B cell (primary cell): Measurements from ENCODE around the gene C10orf62. TPM values are rescaled to one million over a fixed set of nuclear protein-coding genes. Genes with fewer than 3 reads are reported as not detected.

ENCODE experiments used
- ATAC-seq: fragments of 200-7000 bp; cut with Tn5 transposase; one replicate; pipeline ENCODE4 v1.10.0; 2021; ENCODE audit warnings: low read depth, mild to moderate bottlenecking, moderate number of reproducible peaks, moderate library complexity
- CTCF ChIA-PET: fragments of 350-600 bp; sonication (Branson Sonifier 250); formaldehyde crosslinking; loops from one replicate; lab custom pipeline; 2021; ENCODE audit warnings: antibody characterized with exemption, inconsistent platforms; lab: Charles Lee
- POLR2A ChIA-PET: fragments of 350-600 bp; sonication (Branson Sonifier 250); formaldehyde crosslinking; loops from one replicate; lab custom pipeline; 2021; ENCODE audit warnings: antibody characterized with exemption; lab: Charles Lee
- DNase-seq: peaks from one replicate; pipeline ENCODE4 v3.0.0; 2013
- H2AFZ ChIP-seq: 2 replicates; pipeline ENCODE4 v1.6.1; 2012; ENCODE audit warnings: mild to moderate bottlenecking, low read depth, low read length; ENCODE audit not compliant: insufficient read depth, poor library complexity, severe bottlenecking
- H3K27ac ChIP-seq, 2 donors: 1 replicate in 1 of 2; 2 replicates in 1 of 2; pipeline ENCODE4 v1.5.1; 2012 to 2013; ENCODE audit warnings: low read length in 2 of 2, mild to moderate bottlenecking in 2 of 2, moderate library complexity in 1 of 2
- H3K27me3 ChIP-seq, 4 experiments: fragments of 200-600 bp in 1 of 4; sonication (generic) in 1 of 4; replicated peaks in 1 of 4; 1 replicate in 2 of 4; 2 replicates in 2 of 4; pipeline versions ENCODE4 v1.6.1 to v1.7.0; 2013 to 2016; ENCODE audit warnings: low read length in 3 of 4, mild to moderate bottlenecking in 2 of 4, mixed read lengths in 1 of 4, moderate library complexity in 1 of 4; ENCODE audit not compliant: insufficient read depth in 4 of 4, control insufficient read depth in 3 of 4; ENCODE audit errors: control extremely low read depth in 1 of 4
- H3K36me3 ChIP-seq, 2 experiments: replicated peaks in 1 of 2; 1 replicate in 1 of 2; 2 replicates in 1 of 2; pipeline versions ENCODE4 v1.6.1 to v1.7.1; 2013; ENCODE audit warnings: low read length in 1 of 2; ENCODE audit not compliant: insufficient read depth in 2 of 2, control insufficient read depth in 1 of 2; ENCODE audit errors: control extremely low read depth in 1 of 2, extremely low read depth in 1 of 2
- H3K4me1 ChIP-seq, 2 donors: fragments of 200-600 bp in 1 of 2; sonication (generic) in 1 of 2; 1 replicate in 1 of 2; 2 replicates in 1 of 2; pipeline versions ENCODE4 v1.5.1 to v1.6.1; 2013 to 2017; ENCODE audit warnings: low read length in 2 of 2; ENCODE audit not compliant: control insufficient read depth in 2 of 2, insufficient read depth in 2 of 2
- H3K4me2 ChIP-seq: replicated peaks from 2 replicates; pipeline ENCODE3; 2012; ENCODE audit warnings: mild to moderate bottlenecking, low read depth, low read length; ENCODE audit not compliant: poor library complexity, severe bottlenecking
- H3K4me3 ChIP-seq, 5 experiments: fragments of 200-600 bp in 1 of 5; sonication (generic) in 1 of 5; 1 replicate in 3 of 5; 2 replicates in 2 of 5; pipeline versions ENCODE4 v1.5.1 to v1.7.0; 2011 to 2016; ENCODE audit warnings: low read length in 4 of 5, mild to moderate bottlenecking in 4 of 5, low read depth in 2 of 5, control low read depth in 1 of 5, moderate library complexity in 1 of 5; ENCODE audit not compliant: insufficient read depth in 1 of 5; ENCODE audit errors: control extremely low read depth in 1 of 5, extremely low read depth in 1 of 5
- H3K79me2 ChIP-seq: fragments of 200-600 bp; sonication (generic); one replicate; pipeline ENCODE4 v1.6.0; 2016; ENCODE audit warnings: low read length; ENCODE audit not compliant: control insufficient read depth, insufficient read depth
- H3K9ac ChIP-seq: fragments of 200-600 bp; sonication (generic); 2 replicates; pipeline ENCODE4 v1.6.1; 2017; ENCODE audit warnings: mild to moderate bottlenecking, low read length, moderate library complexity
- H3K9me3 ChIP-seq, 3 donors: one replicate each; pipeline versions ENCODE4 v1.6.1 to v1.7.1; 2013; ENCODE audit warnings: low read length in 2 of 3; ENCODE audit not compliant: control insufficient read depth in 2 of 3, insufficient read depth in 1 of 3; ENCODE audit errors: control extremely low read depth in 1 of 3
- H4K20me1 ChIP-seq: 2 replicates; pipeline ENCODE4 v1.6.0; 2012; ENCODE audit warnings: mild to moderate bottlenecking, low read length; ENCODE audit not compliant: insufficient read depth, control insufficient read depth, poor library complexity, severe bottlenecking
- H3K27ac Mint-ChIP-seq: one replicate; pipeline ENCODE4 v1.8.0; 2021; ENCODE audit warnings: mixed read lengths
- H3K27me3 Mint-ChIP-seq: one replicate; pipeline ENCODE4 v1.8.0; 2021; ENCODE audit warnings: mixed read lengths
- H3K4me1 Mint-ChIP-seq: one replicate; pipeline ENCODE4 v1.8.0; 2021; ENCODE audit warnings: mixed read lengths
- H3K4me3 Mint-ChIP-seq: one replicate; pipeline ENCODE4 v1.8.0; 2021; ENCODE audit warnings: mixed read lengths
- H3K9me3 Mint-ChIP-seq: one replicate; pipeline ENCODE4 v1.8.0; 2022; ENCODE audit warnings: mixed read lengths; ENCODE audit not compliant: insufficient read depth
- CTCF ChIP-seq: fragments of 200-600 bp; IDR thresholded peaks from one replicate; pipeline ENCODE4 v1.8.0; 2022; ENCODE audit warnings: antibody characterized with exemption, mild to moderate bottlenecking
- EZH2 ChIP-seq: IDR thresholded peaks from 2 replicates; pipeline ENCODE4 v1.6.1; 2012; ENCODE audit warnings: borderline replicate concordance, low read depth, mild to moderate bottlenecking, moderate library complexity, low read length; ENCODE audit not compliant: insufficient read depth, poor library complexity, severe bottlenecking
- WGBS: methylation state at CpG from one replicate; pipeline ENCODE4 v1.1.5; 2013; ENCODE audit warnings: missing lambda C conversion rate; ENCODE audit not compliant: insufficient coverage; 5-methylcytosine and 5-hydroxymethylcytosine counted together
- intact Hi-C: fragments of 100-400 bp; cut with micrococcal nuclease; formaldehyde crosslinking; loops from one replicate; pipeline ENCODE4 v1.10.0; 2022
- polyA plus RNA-seq: library from polyadenylated mRNA; depleted of rRNA; stranded (reverse); fragments of >200 nt; gene quantifications from 2 replicates; pipeline ENCODE4 v1.2.3, GENCODE V29; 2012
- total RNA-seq, 2 donors: library from RNA; stranded (reverse); fragments of 120-200 nt in 1 of 2; gene quantifications; 1 replicate in 1 of 2; 2 replicates in 1 of 2; pipeline versions ENCODE4 v1.2.3 to v1.2.4, GENCODE V29; 2013 to 2022

Gene C10orf62
- total and polyA plus RNA-seq, 2 donors (not counting 1 experiment from before 2014, with no cell fraction given): not detected

DNA sequence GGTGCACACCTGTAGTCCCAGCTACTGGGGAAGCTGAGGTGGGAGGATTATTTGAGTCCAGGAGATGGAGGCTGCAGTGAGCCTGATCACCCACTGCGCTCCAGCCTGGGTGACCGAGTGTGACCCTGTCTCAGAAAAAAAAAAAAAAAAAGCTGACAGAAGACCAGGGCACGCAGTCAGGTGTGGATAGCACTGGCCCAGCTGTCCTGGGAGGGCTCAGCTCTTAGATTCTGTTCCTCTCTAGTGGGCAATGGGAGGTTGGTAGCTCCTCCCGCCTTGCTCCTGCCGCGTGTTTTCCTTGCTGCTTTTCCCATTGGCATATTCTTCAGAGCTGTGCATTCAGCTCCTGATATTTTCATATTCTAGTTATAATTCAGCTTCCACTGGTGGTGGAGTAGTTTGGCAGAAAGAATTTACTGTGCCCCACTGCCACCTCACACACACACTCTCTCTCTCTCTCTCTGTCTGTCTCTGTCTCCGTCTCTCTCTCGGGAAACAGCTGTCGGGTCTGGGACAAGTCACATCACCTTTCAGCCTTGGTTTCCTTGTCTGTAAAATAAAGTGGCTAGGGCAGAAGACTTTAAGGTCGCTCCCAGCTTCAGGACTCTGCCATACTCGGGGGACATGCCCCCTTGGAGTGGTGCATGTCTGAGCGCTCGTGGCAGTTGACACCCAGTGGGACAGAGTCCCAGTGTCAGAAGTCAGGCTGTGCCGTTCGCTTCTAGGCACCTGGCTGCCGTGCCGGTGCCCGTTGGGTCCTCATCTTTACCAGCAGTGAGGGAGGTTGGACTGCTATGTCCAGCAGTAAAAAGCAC is 42.9 kb upstream of the C10orf62 start:
- no peaks in the 10 kb centered on the region for H3K9me3 ChIP-seq
- H3K4me3 Mint-ChIP-seq: no peak overlapping the region
- H3K79me2 ChIP-seq: no peaks in the 10 kb centered on the region
- H3K9me3 Mint-ChIP-seq: no peaks in the 10 kb centered on the region
- 92% methylated on average over 12 of the region's 18 CpGs for WGBS
- no peak overlapping the region for H3K27ac ChIP-seq
- no peaks in the 10 kb centered on the region for H3K27me3 ChIP-seq
- no peaks in the 10 kb centered on the region for H3K36me3 ChIP-seq
- no peak for DNase-seq
- H3K27me3 Mint-ChIP-seq: peaks cover 8% of the 10 kb centered on the region
- no peak overlapping the region for H3K4me3 ChIP-seq
- intact Hi-C loops: no loop called here
- H3K4me1 Mint-ChIP-seq: no peaks in the 10 kb centered on the region
- ATAC-seq: no peak
- no peaks in the 10 kb centered on the region for H4K20me1 ChIP-seq
- H3K27ac Mint-ChIP-seq: no peak overlapping the region
- no peak overlapping the region for H3K9ac ChIP-seq
- TF ChIP-seq CTCF: no peak
- TF ChIP-seq EZH2: no peak
- H3K4me2 ChIP-seq: no peak overlapping the region
- H3K4me1 ChIP-seq: no peaks in the 10 kb centered on the region
- H2AFZ ChIP-seq: no peak overlapping the region
- ChIA-PET CTCF (interaction anchor here (0.7 kb wide), 1 partner anchor 201 kb away, joined by 3 read pairs; no protein-coding TSS in a partner anchor), POLR2A (no interaction called here)

- no peak overlapping the region for H3K27ac Mint-ChIP-seq
- WGBS: 90% methylated on average over 4 of the region's 4 CpGs
- Histone ChIP-seq H3K27ac (no peak overlapping the region), H3K4me1 (no peaks in the 10 kb centered on the region), H2AFZ (no peak overlapping the region), H3K36me3 (no peaks in the 10 kb centered on the region), H3K27me3 (no peaks in the 10 kb centered on the region), H3K79me2 (no peaks in the 10 kb centered on the region), H3K9me3 (no peaks in the 10 kb centered on the region), H4K20me1 (no peaks in the 10 kb centered on the region), H3K4me3 (no peak overlapping the region), H3K4me2 (no peak overlapping the region), H3K9ac (no peak overlapping the region)
- ATAC-seq (no peak), DNase-seq (no peak)
- H3K4me1 Mint-ChIP-seq: no peaks in the 10 kb centered on the region
- intact Hi-C loops: no loop called here
- peaks cover 8% of the 10 kb centered on the region for H3K27me3 Mint-ChIP-seq
- CTCF ChIA-PET: no interaction called here
- H3K4me3 Mint-ChIP-seq: no peak overlapping the region
- TF ChIP-seq EZH2: no peak
- TF ChIP-seq CTCF: no peak
- POLR2A ChIA-PET: no interaction called here
- H3K9me3 Mint-ChIP-seq: no peaks in the 10 kb centered on the region
Measured at GRCh38 chr10:97547271-97547600, 42.3 kb upstream of the C10orf62 start.
